GM21526 (cell line): ENCODE data around the gene VENTX.

ENCODE experiments used
- ATAC-seq: cut with Tn5 transposase; IDR thresholded peaks from one replicate; pipeline ENCODE4 v1.9.1; 2021; ENCODE audit warnings: moderate library complexity; ENCODE audit not compliant: unreplicated experiment, low FRiP score

The VENTX gene, protein sequence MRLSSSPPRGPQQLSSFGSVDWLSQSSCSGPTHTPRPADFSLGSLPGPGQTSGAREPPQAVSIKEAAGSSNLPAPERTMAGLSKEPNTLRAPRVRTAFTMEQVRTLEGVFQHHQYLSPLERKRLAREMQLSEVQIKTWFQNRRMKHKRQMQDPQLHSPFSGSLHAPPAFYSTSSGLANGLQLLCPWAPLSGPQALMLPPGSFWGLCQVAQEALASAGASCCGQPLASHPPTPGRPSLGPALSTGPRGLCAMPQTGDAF

DNA sequence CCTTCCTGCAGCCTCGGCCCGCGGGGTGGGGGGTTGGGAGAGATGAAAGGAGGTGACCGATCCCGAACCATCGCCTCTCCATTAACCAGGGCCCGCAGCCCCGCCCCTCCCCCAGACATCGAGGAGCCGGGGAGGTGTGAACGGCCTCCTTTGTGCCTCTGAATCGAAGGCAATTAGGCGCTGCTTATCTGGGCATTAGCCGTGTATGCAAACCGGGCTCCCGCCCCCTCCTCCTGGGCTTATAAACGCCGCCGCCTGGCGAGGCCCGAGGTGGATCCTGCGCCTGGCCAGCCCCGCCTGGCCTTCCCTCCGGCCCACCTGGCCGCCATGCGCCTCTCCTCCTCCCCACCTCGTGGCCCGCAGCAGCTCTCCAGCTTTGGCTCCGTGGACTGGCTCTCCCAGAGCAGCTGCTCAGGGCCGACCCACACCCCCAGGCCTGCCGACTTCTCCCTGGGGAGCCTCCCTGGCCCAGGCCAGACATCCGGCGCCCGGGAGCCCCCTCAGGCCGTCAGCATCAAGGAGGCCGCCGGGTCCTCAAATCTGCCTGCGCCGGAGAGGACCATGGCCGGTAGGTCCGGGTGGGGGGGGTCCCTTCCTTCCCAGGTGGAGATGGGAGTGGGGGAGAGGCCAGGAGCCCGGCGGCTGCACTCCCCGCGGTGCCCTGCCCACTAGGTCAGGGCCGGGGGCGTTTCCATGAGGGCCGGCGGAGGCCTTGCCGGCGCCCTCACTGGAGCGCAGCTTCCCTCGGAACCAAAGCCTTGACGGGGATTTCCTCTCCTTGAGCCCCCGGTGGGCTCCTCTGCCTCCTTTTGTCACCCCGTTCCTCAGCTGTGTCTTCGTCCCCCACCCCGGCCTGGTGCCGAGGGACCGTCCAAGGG is at the start of gene VENTX:
TSS of gene VENTX (plus strand) at position 268 of the 878 bp plus-strand sequence. CDS start at position 328, 60 bp downstream.
- ATAC-seq: no peak

- no peak for ATAC-seq
Observed at GRCh38 chr10:133187906-133188681, 49.6 kb upstream of the VENTX start.

GRCh38 chr10:133189256-133189655 is 48.4 kb upstream of the VENTX start:
- ATAC-seq: no peak

GRCh38 chr10:133189726-133190125 is 47.9 kb upstream of the VENTX start:
- ATAC-seq: no peak

DNA sequence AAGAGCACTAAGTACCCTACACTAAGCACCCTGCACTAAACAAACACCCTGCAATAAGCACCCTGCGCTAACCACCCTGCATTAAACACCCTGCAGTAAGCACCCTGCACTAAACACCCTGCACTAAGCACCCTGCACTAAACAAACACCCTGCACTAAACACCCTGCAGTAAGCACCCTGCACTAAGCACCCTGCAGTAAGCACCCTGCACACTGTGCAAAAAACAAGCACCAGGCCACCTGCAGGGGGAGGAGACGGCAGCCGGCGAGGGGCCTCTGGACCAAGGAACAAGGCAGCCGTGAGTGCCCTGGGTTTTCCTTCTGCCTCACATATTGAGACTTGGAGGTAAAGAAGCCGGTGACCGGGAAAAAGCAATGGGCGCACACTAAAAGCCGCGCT is 47.4 kb upstream of the VENTX start:
- ATAC-seq: no peak

DNA sequence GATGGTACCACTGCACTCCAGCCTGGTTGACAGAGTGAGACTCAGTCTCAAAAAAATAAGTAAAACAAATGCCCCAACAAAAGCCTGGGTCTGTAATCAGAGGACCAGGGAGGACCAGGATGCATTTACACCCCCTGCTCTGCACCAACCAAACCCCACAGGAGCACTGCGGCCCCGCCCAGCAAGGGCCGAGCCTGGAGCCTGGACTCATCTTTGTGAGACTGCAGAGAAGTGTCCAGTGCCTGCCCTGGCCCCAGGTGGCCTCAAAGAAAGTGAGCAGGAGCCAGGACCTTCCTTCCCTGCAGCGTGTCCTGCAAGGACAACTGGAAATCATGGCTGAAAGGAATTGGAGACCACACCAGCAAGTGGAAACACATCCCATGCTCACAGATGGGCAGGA is 46.0 kb upstream of the VENTX start:
- ATAC-seq: no peak

GRCh38 chr10:133194151-133194550 is 43.5 kb upstream of the VENTX start:
- no peak for ATAC-seq

DNA sequence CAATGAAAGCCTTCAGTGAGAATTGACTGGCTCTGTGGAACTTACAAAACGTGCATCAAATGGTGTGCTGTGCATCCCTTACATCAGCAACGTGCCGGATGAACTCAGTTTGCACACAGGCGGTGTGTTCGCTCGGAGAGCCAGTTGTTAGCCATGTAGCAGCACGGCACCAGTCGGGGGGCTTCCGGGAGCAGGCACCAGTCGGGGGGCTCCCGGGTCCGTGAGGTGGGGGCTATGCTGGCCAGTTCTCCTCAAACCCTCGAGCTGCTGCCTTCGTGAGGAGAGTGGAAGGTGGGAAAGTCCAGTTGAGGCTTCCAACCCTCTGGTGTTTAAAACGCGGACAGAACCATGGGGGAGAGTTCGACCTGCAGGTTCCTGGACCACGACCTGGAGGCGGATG is 42.6 kb upstream of the VENTX start:
- ATAC-seq: no peak

- no peak for ATAC-seq
Observed at GRCh38 chr10:133195611-133196010, 42.0 kb upstream of the VENTX start.

- ATAC-seq: no peak
Observed at GRCh38 chr10:133196221-133196915, 41.3 kb upstream of the VENTX start.

- no peak for ATAC-seq
Observed at GRCh38 chr10:133196936-133197758, 40.5 kb upstream of the VENTX start.

DNA sequence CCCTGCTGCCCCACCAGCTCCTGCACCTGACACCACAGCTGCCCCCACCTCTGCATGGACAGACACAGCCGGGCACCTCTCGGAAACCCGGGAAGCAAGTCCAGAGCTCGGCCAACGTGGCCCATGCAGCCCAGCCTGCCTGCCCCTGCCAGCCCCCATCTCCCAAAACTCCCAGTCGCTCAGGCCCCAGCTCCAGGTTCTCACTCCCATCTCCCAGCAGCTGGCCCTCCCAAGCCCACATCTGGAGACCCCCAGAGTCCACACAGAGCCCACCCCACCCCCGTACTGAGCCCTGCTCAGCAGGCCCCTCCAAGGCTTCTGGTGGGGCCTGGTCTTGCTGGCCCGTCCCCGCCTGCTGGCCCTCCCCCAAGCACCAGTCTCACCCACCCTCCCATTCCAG is 39.9 kb upstream of the VENTX start:
- ATAC-seq: no peak

GRCh38 chr10:133198206-133198605 is 39.4 kb upstream of the VENTX start:
- ATAC-seq: no peak

DNA sequence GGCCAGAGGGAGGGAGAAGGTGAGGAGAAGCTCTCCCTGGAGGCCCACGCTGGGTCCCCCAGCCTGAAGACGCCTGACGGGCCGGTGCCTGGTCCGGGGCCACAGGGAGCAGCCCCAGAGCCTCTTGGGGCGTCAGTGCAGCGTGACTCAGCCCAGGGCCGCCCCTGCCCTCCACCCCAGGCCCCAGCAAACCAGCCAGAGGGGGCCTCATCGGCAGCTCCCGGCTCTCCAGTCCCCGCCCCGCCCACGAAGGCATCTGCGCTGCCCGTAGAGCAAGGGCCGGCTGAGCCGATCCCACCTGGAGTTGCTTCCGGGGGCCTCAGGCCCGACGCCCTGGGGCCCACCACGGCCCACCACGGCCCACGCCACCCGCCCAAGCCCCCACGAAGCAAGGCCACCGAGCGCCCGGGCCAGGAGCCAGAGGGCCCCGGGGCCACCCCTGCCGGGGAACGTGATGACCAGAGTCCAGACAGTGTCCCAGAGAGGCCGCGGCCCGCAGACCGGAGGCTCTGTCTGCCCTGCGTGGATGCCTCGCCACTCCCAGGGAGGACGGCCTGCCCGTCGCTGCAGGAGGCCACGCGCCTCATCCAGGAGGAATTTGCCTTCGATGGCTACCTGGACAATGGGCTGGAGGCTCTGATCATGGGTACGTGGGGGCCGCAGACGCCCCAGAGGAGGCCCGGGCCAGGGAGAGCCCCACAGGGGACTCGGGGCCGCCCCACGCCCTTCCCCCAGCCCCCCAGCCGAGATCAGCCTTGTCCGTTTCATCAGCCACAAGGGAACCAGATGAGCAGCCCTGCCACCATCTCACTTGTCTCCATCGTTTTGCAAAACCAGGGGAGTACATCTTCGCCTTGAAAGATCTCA is 38.8 kb upstream of the VENTX start:
- ATAC-seq: no peak

DNA sequence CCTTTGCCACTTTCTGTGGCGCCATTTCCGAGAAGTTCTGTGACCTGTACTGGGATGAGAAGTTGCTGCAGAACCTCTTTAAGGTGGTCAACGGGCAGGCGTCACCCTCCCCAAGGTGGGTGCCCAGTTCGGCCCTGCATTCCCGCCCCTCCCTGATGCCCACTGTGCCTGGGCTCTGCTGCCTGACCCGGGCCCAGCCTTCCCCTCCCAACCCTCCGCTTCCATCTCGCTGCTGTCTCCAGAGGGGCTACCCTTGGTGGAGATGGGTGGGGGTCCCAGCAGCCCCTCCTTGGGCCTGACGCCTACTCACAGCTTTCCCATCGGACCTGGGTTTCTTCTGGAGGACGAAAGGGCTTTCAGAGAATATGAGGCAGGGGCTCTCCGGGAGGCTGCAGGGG is 38.2 kb upstream of the VENTX start:
- no peak for ATAC-seq

DNA sequence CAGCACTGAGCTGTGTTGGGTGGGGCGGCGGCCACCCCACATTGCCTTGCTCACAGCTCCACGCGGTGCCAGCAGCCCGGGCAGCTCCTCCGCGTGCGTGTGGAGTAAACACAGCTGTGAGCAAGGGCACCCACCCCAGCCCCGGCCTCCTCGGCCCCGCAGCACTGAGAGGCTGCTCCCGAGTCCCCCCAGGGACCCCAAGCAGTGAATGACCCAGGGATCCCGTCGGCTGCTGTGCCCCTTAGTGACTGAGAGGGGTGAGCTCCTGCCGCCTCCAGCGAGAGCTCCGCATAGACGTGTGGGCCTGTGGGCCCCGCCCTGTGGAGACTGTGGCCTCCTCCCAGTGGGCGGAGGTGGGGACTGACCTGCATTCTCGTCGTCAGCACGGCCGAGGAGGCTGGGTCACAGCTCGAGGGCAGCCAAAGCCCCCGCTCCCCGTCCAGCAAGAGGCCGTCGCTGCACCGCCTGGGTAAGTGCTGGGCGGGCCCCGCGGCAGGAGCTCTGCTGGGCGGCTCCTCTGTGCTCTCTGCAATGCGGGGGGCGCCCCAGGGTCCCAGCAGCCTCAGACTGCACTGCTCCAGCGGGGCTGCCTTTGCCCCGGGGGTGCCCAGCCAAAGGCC is 37.6 kb upstream of the VENTX start:
- ATAC-seq: no peak

DNA sequence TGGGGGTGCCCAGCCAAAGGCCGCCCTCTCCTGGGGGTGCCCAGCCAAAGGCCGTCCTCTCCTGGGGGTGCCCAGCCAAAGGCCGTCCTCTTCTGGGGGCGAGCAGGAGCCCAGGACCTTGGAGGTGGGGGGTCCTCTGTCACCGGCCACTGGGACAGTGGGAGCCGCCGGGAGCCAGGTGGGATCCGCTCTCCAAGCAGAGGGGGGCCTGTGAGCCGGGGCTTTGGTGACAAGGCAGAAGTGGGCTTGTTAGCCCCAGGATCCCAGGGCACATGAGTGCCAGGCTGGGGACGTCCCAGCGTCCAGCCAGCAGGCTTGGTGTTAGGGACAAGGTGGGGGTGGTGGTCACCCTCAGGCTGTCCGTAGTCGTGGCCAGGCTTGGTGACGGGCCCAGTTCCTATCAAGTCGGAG is 37.0 kb upstream of the VENTX start:
- no peak for ATAC-seq

GRCh38 chr10:133201151-133201947 is 36.3 kb upstream of the VENTX start:
- no peak for ATAC-seq
